B cell (primary cell): ENCODE measurements around the gene ALX3. TPM values are rescaled to one million over a fixed set of nuclear protein-coding genes. Genes with fewer than 3 reads are reported as not detected.

Experiments
- ATAC-seq: fragments of 200-7000 bp; cut with Tn5 transposase; one replicate; pipeline ENCODE4 v1.10.0; 2021; ENCODE audit warnings: low read depth, mild to moderate bottlenecking, moderate number of reproducible peaks, moderate library complexity
- CTCF ChIA-PET: fragments of 350-600 bp; sonication (Branson Sonifier 250); formaldehyde crosslinking; loops from one replicate; lab custom pipeline; 2021; ENCODE audit warnings: antibody characterized with exemption, inconsistent platforms; lab: Charles Lee
- POLR2A ChIA-PET: fragments of 350-600 bp; sonication (Branson Sonifier 250); formaldehyde crosslinking; loops from one replicate; lab custom pipeline; 2021; ENCODE audit warnings: antibody characterized with exemption; lab: Charles Lee
- DNase-seq: peaks from one replicate; pipeline ENCODE4 v3.0.0; 2013
- H2AFZ ChIP-seq: 2 replicates; pipeline ENCODE4 v1.6.1; 2012; ENCODE audit warnings: mild to moderate bottlenecking, low read depth, low read length; ENCODE audit not compliant: insufficient read depth, poor library complexity, severe bottlenecking
- H3K27ac ChIP-seq, 2 donors: 1 replicate in 1 of 2; 2 replicates in 1 of 2; pipeline ENCODE4 v1.5.1; 2012 to 2013; ENCODE audit warnings: low read length in 2 of 2, mild to moderate bottlenecking in 2 of 2, moderate library complexity in 1 of 2
- H3K27me3 ChIP-seq, 4 experiments: fragments of 200-600 bp in 1 of 4; sonication (generic) in 1 of 4; replicated peaks in 1 of 4; 1 replicate in 2 of 4; 2 replicates in 2 of 4; pipeline versions ENCODE4 v1.6.1 to v1.7.0; 2013 to 2016; ENCODE audit warnings: low read length in 3 of 4, mild to moderate bottlenecking in 2 of 4, mixed read lengths in 1 of 4, moderate library complexity in 1 of 4; ENCODE audit not compliant: insufficient read depth in 4 of 4, control insufficient read depth in 3 of 4; ENCODE audit errors: control extremely low read depth in 1 of 4
- H3K36me3 ChIP-seq, 2 experiments: replicated peaks in 1 of 2; 1 replicate in 1 of 2; 2 replicates in 1 of 2; pipeline versions ENCODE4 v1.6.1 to v1.7.1; 2013; ENCODE audit warnings: low read length in 1 of 2; ENCODE audit not compliant: insufficient read depth in 2 of 2, control insufficient read depth in 1 of 2; ENCODE audit errors: control extremely low read depth in 1 of 2, extremely low read depth in 1 of 2
- H3K4me1 ChIP-seq, 2 donors: fragments of 200-600 bp in 1 of 2; sonication (generic) in 1 of 2; 1 replicate in 1 of 2; 2 replicates in 1 of 2; pipeline versions ENCODE4 v1.5.1 to v1.6.1; 2013 to 2017; ENCODE audit warnings: low read length in 2 of 2; ENCODE audit not compliant: control insufficient read depth in 2 of 2, insufficient read depth in 2 of 2
- H3K4me2 ChIP-seq: replicated peaks from 2 replicates; pipeline ENCODE3; 2012; ENCODE audit warnings: mild to moderate bottlenecking, low read depth, low read length; ENCODE audit not compliant: poor library complexity, severe bottlenecking
- H3K4me3 ChIP-seq, 5 experiments: fragments of 200-600 bp in 1 of 5; sonication (generic) in 1 of 5; 1 replicate in 3 of 5; 2 replicates in 2 of 5; pipeline versions ENCODE4 v1.5.1 to v1.7.0; 2011 to 2016; ENCODE audit warnings: low read length in 4 of 5, mild to moderate bottlenecking in 4 of 5, low read depth in 2 of 5, control low read depth in 1 of 5, moderate library complexity in 1 of 5; ENCODE audit not compliant: insufficient read depth in 1 of 5; ENCODE audit errors: control extremely low read depth in 1 of 5, extremely low read depth in 1 of 5
- H3K79me2 ChIP-seq: fragments of 200-600 bp; sonication (generic); one replicate; pipeline ENCODE4 v1.6.0; 2016; ENCODE audit warnings: low read length; ENCODE audit not compliant: control insufficient read depth, insufficient read depth
- H3K9ac ChIP-seq: fragments of 200-600 bp; sonication (generic); 2 replicates; pipeline ENCODE4 v1.6.1; 2017; ENCODE audit warnings: mild to moderate bottlenecking, low read length, moderate library complexity
- H3K9me3 ChIP-seq, 3 donors: one replicate each; pipeline versions ENCODE4 v1.6.1 to v1.7.1; 2013; ENCODE audit warnings: low read length in 2 of 3; ENCODE audit not compliant: control insufficient read depth in 2 of 3, insufficient read depth in 1 of 3; ENCODE audit errors: control extremely low read depth in 1 of 3
- H4K20me1 ChIP-seq: 2 replicates; pipeline ENCODE4 v1.6.0; 2012; ENCODE audit warnings: mild to moderate bottlenecking, low read length; ENCODE audit not compliant: insufficient read depth, control insufficient read depth, poor library complexity, severe bottlenecking
- H3K27ac Mint-ChIP-seq: one replicate; pipeline ENCODE4 v1.8.0; 2021; ENCODE audit warnings: mixed read lengths
- H3K27me3 Mint-ChIP-seq: one replicate; pipeline ENCODE4 v1.8.0; 2021; ENCODE audit warnings: mixed read lengths
- H3K4me1 Mint-ChIP-seq: one replicate; pipeline ENCODE4 v1.8.0; 2021; ENCODE audit warnings: mixed read lengths
- H3K4me3 Mint-ChIP-seq: one replicate; pipeline ENCODE4 v1.8.0; 2021; ENCODE audit warnings: mixed read lengths
- H3K9me3 Mint-ChIP-seq: one replicate; pipeline ENCODE4 v1.8.0; 2022; ENCODE audit warnings: mixed read lengths; ENCODE audit not compliant: insufficient read depth
- CTCF ChIP-seq: fragments of 200-600 bp; IDR thresholded peaks from one replicate; pipeline ENCODE4 v1.8.0; 2022; ENCODE audit warnings: antibody characterized with exemption, mild to moderate bottlenecking
- EZH2 ChIP-seq: IDR thresholded peaks from 2 replicates; pipeline ENCODE4 v1.6.1; 2012; ENCODE audit warnings: borderline replicate concordance, low read depth, mild to moderate bottlenecking, moderate library complexity, low read length; ENCODE audit not compliant: insufficient read depth, poor library complexity, severe bottlenecking
- WGBS: methylation state at CpG from one replicate; pipeline ENCODE4 v1.1.5; 2013; ENCODE audit warnings: missing lambda C conversion rate; ENCODE audit not compliant: insufficient coverage; 5-methylcytosine and 5-hydroxymethylcytosine counted together
- intact Hi-C: fragments of 100-400 bp; cut with micrococcal nuclease; formaldehyde crosslinking; loops from one replicate; pipeline ENCODE4 v1.10.0; 2022
- polyA plus RNA-seq: library from polyadenylated mRNA; depleted of rRNA; stranded (reverse); fragments of >200 nt; gene quantifications from 2 replicates; pipeline ENCODE4 v1.2.3, GENCODE V29; 2012
- total RNA-seq, 2 donors: library from RNA; stranded (reverse); fragments of 120-200 nt in 1 of 2; gene quantifications; 1 replicate in 1 of 2; 2 replicates in 1 of 2; pipeline versions ENCODE4 v1.2.3 to v1.2.4, GENCODE V29; 2013 to 2022

The ALX3 gene
- total and polyA plus RNA-seq, 2 donors (not counting 1 experiment from before 2014, with no cell fraction given): not detected

DNA sequence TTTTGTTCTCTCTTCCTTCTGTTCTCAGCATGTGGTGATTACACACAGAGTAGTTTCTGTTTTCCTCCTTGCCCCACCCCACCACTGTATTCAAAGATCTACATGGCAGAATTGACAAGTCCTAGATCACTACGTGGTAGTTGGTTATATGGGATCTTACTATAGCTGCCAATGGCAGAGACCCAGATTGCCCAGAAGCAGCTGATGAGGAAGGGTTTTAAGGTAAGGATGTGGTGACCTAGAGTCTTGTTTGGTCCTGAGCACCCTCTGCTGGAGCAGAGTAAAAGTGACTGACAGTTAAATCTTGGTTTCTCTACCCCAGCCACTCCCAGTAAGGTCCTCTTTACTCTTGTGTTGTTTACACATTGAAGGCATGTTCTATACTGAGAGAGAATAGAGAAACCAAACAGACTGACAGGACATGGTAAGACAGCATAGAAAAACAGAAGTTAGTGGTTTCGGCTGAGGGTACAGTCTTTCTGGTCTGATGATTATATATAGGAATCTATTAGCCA is 58.9 kb downstream of the ALX3 start:
- ATAC-seq (peak; percentile 93), DNase-seq (peak; percentile 92)
- POLR2A ChIA-PET: interaction anchor here (1.0 to 2.9 kb wide), 3 partner anchors 23 to 371 kb away, joined by 3 to 26 read pairs (median 6); partner anchors contain the start of genes AHCYL1 and STRIP1
- H3K4me3 ChIP-seq: peak overlapping the region in 3 of 5 experiments; percentile 29 to 37 (median 34)
- peak overlapping the region; percentile 82 for H3K4me3 Mint-ChIP-seq
- H4K20me1 ChIP-seq: no peaks in the 10 kb centered on the region
- peak overlapping the region; percentile 58 for H3K4me2 ChIP-seq
- H3K4me1 ChIP-seq: peaks cover 25 to 27% of the 10 kb centered on the region in 2 donors
- CTCF ChIA-PET: interaction anchor here (0.7 to 6.5 kb wide), 24 partner anchors 9 to 818 kb away, joined by 3 to 127 read pairs (median 4); partner anchors contain the start of genes AHCYL1, CYB561D1, GSTM1 and STRIP1
- H3K36me3 ChIP-seq: peaks cover 0 to 36% of the 10 kb centered on the region in 2 experiments
- no peaks in the 10 kb centered on the region for H3K27me3 ChIP-seq
- 20% methylated on average over 1 of the region's 2 CpGs for WGBS
- no peaks in the 10 kb centered on the region for H3K9me3 ChIP-seq
- H3K9ac ChIP-seq: peak overlapping the region; percentile 47
- intact Hi-C loops: loop anchor here (1.0 to 10.0 kb wide), 8 partner anchors 18 to 967 kb away; partner anchors contain the start of genes AHCYL1, GNAI3, STRIP1 and WDR47
- no peaks in the 10 kb centered on the region for H3K27me3 Mint-ChIP-seq
- H3K79me2 ChIP-seq: peaks cover 6% of the 10 kb centered on the region
- H2AFZ ChIP-seq: peak overlapping the region; percentile 54
- H3K4me1 Mint-ChIP-seq: peaks cover 33% of the 10 kb centered on the region
- H3K27ac ChIP-seq: peak overlapping the region; percentile 93 to 94
- TF ChIP-seq CTCF (peak; percentile 79), EZH2 (no peak)
- H3K9me3 Mint-ChIP-seq: no peaks in the 10 kb centered on the region
- H3K27ac Mint-ChIP-seq: peak overlapping the region; percentile 98

Other genes starting within 250 kb of the ALX3 start
- 4.1 and 4.2 TPM in 2 replicates for gene CSF1, start 159.8 kb downstream of the ALX3 start, total RNA-seq
- 0.55 and 0.91 TPM in 2 replicates for gene CSF1, start 159.8 kb downstream of the ALX3 start, polyA plus RNA-seq
- gene AHCYL1, start 85.9 kb downstream of the ALX3 start, total RNA-seq: 51.4 and 58.7 TPM in 2 replicates
- gene AHCYL1, start 85.9 kb downstream of the ALX3 start, polyA plus RNA-seq: 21.5 and 24.3 TPM in 2 replicates
- 97.5 and 105 TPM in 2 replicates for gene STRIP1, start 36.0 kb downstream of the ALX3 start, total RNA-seq
- gene STRIP1, start 36.0 kb downstream of the ALX3 start, polyA plus RNA-seq: 41.5 and 53.3 TPM in 2 replicates
- not detected in 2 replicates for gene UBL4B, start 41.8 kb upstream of the ALX3 start, total RNA-seq
- gene UBL4B, start 41.8 kb upstream of the ALX3 start, polyA plus RNA-seq: not detected in 2 replicates
- gene SLC6A17, start 79.8 kb upstream of the ALX3 start, total RNA-seq: not detected in 2 replicates
- gene SLC6A17, start 79.8 kb upstream of the ALX3 start, polyA plus RNA-seq: not detected in 2 replicates
- gene KCNC4, start 139.6 kb upstream of the ALX3 start, total RNA-seq: 24.1 and 24.3 TPM in 2 replicates
- 2.5 and 3.2 TPM in 2 replicates for gene KCNC4, start 139.6 kb upstream of the ALX3 start, polyA plus RNA-seq